K562 (cell line): ENCODE results near the gene CYP2R1. TPM values are rescaled to one million over a fixed set of nuclear protein-coding genes. Genes with fewer than 3 reads are reported as not detected.
A peak's percentile ranks its signal among the peaks of the same experiment; 100 is the strongest.

Experiments
- CHAMP1 ChIP-seq: fragments of 450-650 bp; IDR thresholded peaks from 2 replicates; pipeline ENCODE4 v1.6.1; 2016; ENCODE audit warnings: mild to moderate bottlenecking
- FOSL1 ChIP-seq: fragments of 200-800 bp; sonication (Bioruptor generic); conservative IDR thresholded peaks from 2 replicates; pipeline ENCODE4 v1.6.1; 2016; ENCODE audit warnings: missing genetic modification characterization, missing compliant biosample characterization
- IRF2 ChIP-seq: sonication (generic); formaldehyde crosslinking; IDR thresholded peaks from 2 replicates; pipeline ENCODE4 v1.8.1; 2022; ENCODE audit warnings: mild to moderate bottlenecking, missing genetic modification reagents
- NONO ChIP-seq, 2 experiments: fragments of 200-400 bp in 1 of 2; fragments of 450-650 bp in 1 of 2; formaldehyde crosslinking in 1 of 2; IDR thresholded peaks; 2 replicates each; pipeline ENCODE4 v1.6.1; 2017; ENCODE audit warnings: low read depth in 2 of 2, mild to moderate bottlenecking in 2 of 2, moderate library complexity in 2 of 2, low read length in 1 of 2
- SIRT6 ChIP-seq: IDR thresholded peaks from one replicate; pipeline ENCODE4 v1.6.1; 2012; ENCODE audit warnings: low read depth, mild to moderate bottlenecking, control low read depth, inconsistent platforms, low read length, moderate library complexity
- SOX6 ChIP-seq: fragments of 450-650 bp; IDR thresholded peaks from 2 replicates; pipeline ENCODE4 v1.6.1; 2014; ENCODE audit warnings: mild to moderate bottlenecking
- STAT5B ChIP-seq: fragments of 250-450 bp; sonication (Bioruptor Pico); IDR thresholded peaks from 2 replicates; pipeline ENCODE4 v1.8.0; 2021; ENCODE audit warnings: mild to moderate bottlenecking, inconsistent platforms
- THAP12 ChIP-seq: fragments of 250-450 bp; sonication (Bioruptor Pico); IDR thresholded peaks from 2 replicates; pipeline ENCODE4 v1.9.0; 2021; ENCODE audit warnings: mild to moderate bottlenecking, inconsistent platforms
- ZBTB40 ChIP-seq, 2 experiments: fragments of 450-650 bp in 1 of 2; sonication (generic) in 1 of 2; formaldehyde crosslinking in 1 of 2; IDR thresholded peaks; 2 replicates each; pipeline versions ENCODE4 v1.7.1 to v1.9.0; 2016 to 2022; ENCODE audit warnings: inconsistent platforms in 1 of 2, mild to moderate bottlenecking in 1 of 2, missing genetic modification reagents in 1 of 2
- ZKSCAN8 ChIP-seq: fragments of 200-800 bp; sonication (Bioruptor generic); IDR thresholded peaks from 2 replicates; pipeline ENCODE4 v1.6.1; 2016; ENCODE audit warnings: missing genetic modification characterization, missing compliant biosample characterization
- ZNF3 ChIP-seq: fragments of 250-450 bp; sonication (Bioruptor Pico); IDR thresholded peaks from 2 replicates; pipeline ENCODE4 v1.5.0; 2021; ENCODE audit warnings: mild to moderate bottlenecking, moderate library complexity
- polyA plus RNA-seq, 8 experiments: library from polyadenylated mRNA; depleted of rRNA in 4 of 8; stranded (reverse) in 5 of 8; unstranded in 3 of 8; fragments of >200 nt; fragmentation: Nextera tagmentation in 2 of 8; fragmentation: Illumina TruSeq in 1 of 8; extraction: Ambion mirVana in 2 of 8; extraction: Trizol in 1 of 8; gene quantifications; 2 replicates each; pipeline versions ENCODE4 v1.2.1 to v1.2.3, GENCODE V29; 2011 to 2014; ENCODE audit warnings: inconsistent platforms in 1 of 8, missing spikeins in 1 of 8
- total RNA-seq, 7 experiments: library from RNA; depleted of rRNA in 6 of 7; stranded (reverse); fragments of >200 nt in 6 of 7; fragmentation: Illumina TruSeq in 2 of 7; extraction: Trizol in 2 of 7; gene quantifications; 2 replicates each; pipeline versions ENCODE4 v1.2.1 to v1.2.3, GENCODE V29; 2011 to 2021; ENCODE audit warnings: low replicate concordance in 1 of 7

Gene CYP2R1
- total and polyA plus RNA-seq, 9 of the 15 experiments (the other 6 are each of a cell fraction or from before 2014, with no cell fraction given), result 19.4 to 40.5 (median 29.4) TPM

GRCh38 chr11:14891143-14892035 is 642 bp downstream of the CYP2R1 start (continued):
- TF ChIP-seq NONO (IDR thresholded peaks at IDR 0.05; ENCODE audit: low read depth in 2 of 2, low read length in 1 of 2) (no peak), STAT5B (CRISPR knock-in tag) (no peak), THAP12 (CRISPR knock-in tag) (peak; percentile 14; the same call in 1 of the 2 replicates), SIRT6 (no peak), SOX6 (0 out of 2 replicates have a peak, but pooled peaks have one; percentile 42), ZKSCAN8 (CRISPR knock-in tag) (no peak), ZBTB40 (IDR thresholded peaks at IDR 0.05) (no peak), ZBTB40 (CRISPR knock-in tag; IDR thresholded peaks at IDR 0.05) (peak; percentile 58; the same call in 1 of the 2 replicates), IRF2 (CRISPR knock-in tag) (no peak), CHAMP1 (peak; percentile 49; the same call in 1 of the 2 replicates), FOSL1 (no peak; the same call in 1 of the 2 replicates), ZNF3 (no peak)
